OCI-LY7 (cell line): ENCODE results near the gene IL2RG. TPM values are rescaled to one million over a fixed set of nuclear protein-coding genes. Genes with fewer than 3 reads are reported as not detected.

Experiments used
- BruUV-seq: library from RNA; stranded (reverse); fragments of 400-500 nt; replicated peaks from 2 replicates; lab custom pipeline; 2021; lab: Mats Ljungman, UMichigan
- CTCF ChIA-PET: fragments of 300-600 bp; sonication (Branson Sonifier 250); formaldehyde crosslinking; loops from one replicate; lab custom pipeline; 2022; ENCODE audit warnings: antibody characterized with exemption; ENCODE audit not compliant: unreplicated experiment; lab: Charles Lee
- POLR2A ChIA-PET: fragments of 300-600 bp; sonication (Branson Sonifier 250); formaldehyde crosslinking; loops from one replicate; lab custom pipeline; 2022; ENCODE audit warnings: antibody characterized with exemption; lab: Charles Lee
- DNase-seq: peaks from one replicate; pipeline ENCODE4 v3.0.0-alpha.2; 2015; ENCODE audit warnings: low spot score
- H2AFZ ChIP-seq: fragments of 200-600 bp; sonication (generic), shearing (Covaris generic); 2 replicates; pipeline ENCODE4 v1.6.1; 2014; ENCODE audit warnings: mild to moderate bottlenecking, antibody characterized with exemption, low read length, moderate library complexity
- H3K27ac ChIP-seq: fragments of 200-600 bp; sonication (generic); 2 replicates; pipeline ENCODE4 v1.5.1; 2014; ENCODE audit warnings: mixed run types, low read depth, mild to moderate bottlenecking, moderate library complexity, low read length, inconsistent platforms; ENCODE audit not compliant: poor library complexity, severe bottlenecking
- H3K36me3 ChIP-seq: fragments of 200-600 bp; sonication (generic); 2 replicates; pipeline ENCODE4 v1.6.1; 2014; ENCODE audit warnings: mild to moderate bottlenecking, antibody characterized with exemption, low read length, moderate library complexity, mixed read lengths; ENCODE audit not compliant: insufficient read depth
- H3K4me1 ChIP-seq: fragments of 200-600 bp; sonication (generic); 2 replicates; pipeline ENCODE4 v1.5.1; 2014; ENCODE audit warnings: mild to moderate bottlenecking, low read length; ENCODE audit not compliant: insufficient read depth, poor library complexity, severe bottlenecking
- H3K4me2 ChIP-seq: fragments of 200-600 bp; sonication (generic); 2 replicates; pipeline ENCODE4 v1.6.1; 2014; ENCODE audit warnings: mild to moderate bottlenecking, low read length
- H3K4me3 ChIP-seq: fragments of 200-600 bp; sonication (generic); 2 replicates; pipeline ENCODE4 v1.5.1; 2014; ENCODE audit warnings: mild to moderate bottlenecking, low read depth, low read length; ENCODE audit not compliant: poor library complexity, severe bottlenecking
- H3K79me2 ChIP-seq: fragments of 200-600 bp; sonication (generic); 2 replicates; pipeline ENCODE4 v1.6.1; 2016; ENCODE audit warnings: low read depth, mild to moderate bottlenecking, low read length, moderate library complexity, mixed read lengths; ENCODE audit not compliant: insufficient read depth
- H3K9me2 ChIP-seq: fragments of 200-600 bp; sonication (generic); 2 replicates; pipeline ENCODE4 v1.6.1; 2016; ENCODE audit warnings: mild to moderate bottlenecking, low read length, mixed read lengths; ENCODE audit not compliant: insufficient read depth
- H3K9me3 ChIP-seq: fragments of 200-600 bp; sonication (generic); 2 replicates; pipeline ENCODE4 v1.6.1; 2014; ENCODE audit warnings: mild to moderate bottlenecking, mixed run types, low read length, mixed read lengths
- H4K20me1 ChIP-seq: fragments of 200-600 bp; sonication (generic); 2 replicates; pipeline ENCODE4 v1.6.1; 2014; ENCODE audit warnings: mild to moderate bottlenecking, antibody characterized with exemption, low read length, moderate library complexity, mixed read lengths; ENCODE audit not compliant: insufficient read depth
- EZH2phosphoT487 ChIP-seq: fragments of 200-600 bp; sonication (generic); IDR thresholded peaks from 2 replicates; pipeline ENCODE4 v1.6.1; 2018; ENCODE audit warnings: low read depth, borderline replicate concordance, mild to moderate bottlenecking, mixed run types, antibody characterized with exemption, low read length, moderate library complexity, mixed read lengths
- intact Hi-C: fragments of 100-400 bp; cut with micrococcal nuclease; formaldehyde crosslinking; loops from one replicate; pipeline ENCODE4 v1.10.0; 2022; ENCODE audit not compliant: unreplicated experiment
- total RNA-seq, 2 experiments: library from RNA; depleted of rRNA in 1 of 2; stranded (reverse); fragments of >200 nt in 1 of 2; shearing (Covaris generic) in 1 of 2; gene quantifications; 2 replicates each; pipeline ENCODE4 v1.2.3, GENCODE V29; 2014 to 2022
- TF ChIP-seq, protein P1 (sequence below): fragments of 200-600 bp; sonication (generic); conservative IDR thresholded peaks from 2 replicates; pipeline ENCODE4 v1.5.1; 2014; ENCODE audit warnings: mild to moderate bottlenecking, antibody characterized with exemption, low read length, moderate library complexity, mixed read lengths

The IL2RG gene
- total RNA-seq, 2 experiments from 2014 or later = 21.5 to 33.6 TPM

DNA sequence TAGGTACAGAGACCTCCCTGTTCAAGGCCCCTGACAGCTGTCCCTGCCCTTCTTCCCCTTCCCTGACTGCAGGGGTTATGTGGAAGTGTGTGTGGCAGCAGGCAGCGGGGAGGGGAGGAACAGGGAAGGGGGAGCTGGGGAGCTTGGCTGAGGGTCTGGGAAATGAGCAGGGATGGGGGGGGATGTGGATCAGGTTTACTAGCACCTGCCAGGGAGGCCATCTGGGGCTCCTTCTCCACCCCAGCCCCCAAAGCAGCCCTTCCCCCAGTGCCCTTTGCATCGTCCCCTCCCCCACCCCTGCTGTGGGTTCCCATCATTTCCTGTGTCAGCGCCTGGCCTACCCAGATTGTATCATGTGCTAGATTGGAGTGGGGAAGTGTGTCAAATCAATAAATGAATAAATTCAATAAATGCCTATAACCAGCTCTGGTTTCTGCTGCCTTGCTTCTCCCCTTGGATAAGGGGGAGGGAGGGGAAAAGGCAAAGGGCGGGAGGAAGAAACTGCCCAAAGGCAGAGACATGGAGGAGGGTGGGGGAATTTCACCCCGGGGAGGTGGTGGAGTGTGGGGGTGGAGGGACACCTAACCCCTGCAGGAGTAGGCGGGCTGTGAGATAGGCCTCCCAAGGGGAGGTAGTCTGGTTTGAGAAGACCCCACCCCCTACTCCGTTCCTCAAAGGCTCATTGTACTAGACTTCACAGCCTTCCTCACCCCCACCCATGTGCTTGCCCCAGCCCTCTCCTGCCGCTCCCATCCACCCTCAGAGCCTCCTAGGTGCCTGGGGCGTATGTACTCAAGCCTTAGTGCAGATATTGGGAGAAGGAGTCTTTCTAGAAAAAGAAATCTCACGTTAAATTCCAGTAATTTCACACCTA is 8.0 kb downstream of the IL2RG start:
- H3K4me3 ChIP-seq = peak overlapping the region; percentile 37
- H4K20me1 ChIP-seq = no peaks in the 10 kb centered on the region
- POLR2A ChIA-PET = interaction anchor here (1.5 to 3.6 kb wide), 3 partner anchors 9 to 262 kb away, joined by 4 to 17 read pairs (median 10); partner anchors contain the start of genes IL2RG, MED12 and TAF1
- intact Hi-C loops = no loop called here
- H3K9me2 ChIP-seq = no peaks in the 10 kb centered on the region
- no peak for TF ChIP-seq EZH2phosphoT487
- TF ChIP-seq, protein P1, sequence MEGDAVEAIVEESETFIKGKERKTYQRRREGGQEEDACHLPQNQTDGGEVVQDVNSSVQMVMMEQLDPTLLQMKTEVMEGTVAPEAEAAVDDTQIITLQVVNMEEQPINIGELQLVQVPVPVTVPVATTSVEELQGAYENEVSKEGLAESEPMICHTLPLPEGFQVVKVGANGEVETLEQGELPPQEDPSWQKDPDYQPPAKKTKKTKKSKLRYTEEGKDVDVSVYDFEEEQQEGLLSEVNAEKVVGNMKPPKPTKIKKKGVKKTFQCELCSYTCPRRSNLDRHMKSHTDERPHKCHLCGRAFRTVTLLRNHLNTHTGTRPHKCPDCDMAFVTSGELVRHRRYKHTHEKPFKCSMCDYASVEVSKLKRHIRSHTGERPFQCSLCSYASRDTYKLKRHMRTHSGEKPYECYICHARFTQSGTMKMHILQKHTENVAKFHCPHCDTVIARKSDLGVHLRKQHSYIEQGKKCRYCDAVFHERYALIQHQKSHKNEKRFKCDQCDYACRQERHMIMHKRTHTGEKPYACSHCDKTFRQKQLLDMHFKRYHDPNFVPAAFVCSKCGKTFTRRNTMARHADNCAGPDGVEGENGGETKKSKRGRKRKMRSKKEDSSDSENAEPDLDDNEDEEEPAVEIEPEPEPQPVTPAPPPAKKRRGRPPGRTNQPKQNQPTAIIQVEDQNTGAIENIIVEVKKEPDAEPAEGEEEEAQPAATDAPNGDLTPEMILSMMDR = no peak
- peak overlapping the region; percentile 26; the same call in 1 of the 2 replicates for H2AFZ ChIP-seq
- H3K27ac ChIP-seq = peak overlapping the region; percentile 61
- peak; percentile 60 for DNase-seq
- H3K36me3 ChIP-seq = peaks cover 15% of the 10 kb centered on the region
- H3K79me2 ChIP-seq = no peaks in the 10 kb centered on the region
- CTCF ChIA-PET = no interaction called here
- H3K4me1 ChIP-seq = peaks cover 25% of the 10 kb centered on the region
- H3K9me3 ChIP-seq = no peaks in the 10 kb centered on the region
- H3K4me2 ChIP-seq = peak overlapping the region; percentile 67
- BruUV-seq = no TSS peak

DNA sequence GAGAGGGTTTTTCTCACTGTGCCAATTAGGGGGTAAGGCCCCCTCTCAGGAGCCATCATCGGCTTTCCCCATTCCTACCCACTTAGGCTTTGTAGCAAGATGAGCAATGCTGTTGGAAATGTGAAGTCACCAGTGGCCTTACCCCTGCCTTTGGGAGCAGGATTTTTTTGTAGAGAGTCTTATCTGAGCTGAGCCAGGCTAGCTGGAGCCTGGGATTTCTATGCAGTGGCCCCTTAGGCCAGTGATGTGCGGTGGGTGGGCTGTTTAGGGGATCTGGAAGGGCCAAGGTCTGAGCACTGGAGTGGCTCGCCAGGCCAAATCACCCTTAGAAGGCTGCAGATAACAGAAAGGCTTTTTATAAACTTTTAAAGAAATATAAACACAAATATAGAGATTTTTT is 9.1 kb downstream of the IL2RG start:
- Histone ChIP-seq H3K79me2 (no peaks in the 10 kb centered on the region), H3K4me2 (no peak overlapping the region), H3K4me3 (no peak overlapping the region), H3K36me3 (0 out of 2 replicates have a peak, but pooled peaks cover 6% of the 10 kb centered on the region), H3K27ac (peak overlapping the region; percentile 61), H3K4me1 (peaks cover 29% of the 10 kb centered on the region), H3K9me3 (no peaks in the 10 kb centered on the region), H2AFZ (no peak overlapping the region), H3K9me2 (no peaks in the 10 kb centered on the region), H4K20me1 (no peaks in the 10 kb centered on the region)
- intact Hi-C loops = no loop called here
- TF ChIP-seq, protein P1 = no peak
- no peak for TF ChIP-seq EZH2phosphoT487
- CTCF ChIA-PET = interaction anchor here (0.5 kb wide), 1 partner anchor 16 kb away, joined by 3 read pairs; the partner anchor contains the start of gene MED12
- POLR2A ChIA-PET = interaction anchor here (1.5 to 3.6 kb wide), 3 partner anchors 10 to 263 kb away, joined by 4 to 17 read pairs (median 10); partner anchors contain the start of genes IL2RG, MED12 and TAF1
- no TSS peak for BruUV-seq
- no peak for DNase-seq
